GM21576 (cell line): Measurements from ENCODE around the gene TSPAN9.

Source experiments
- ATAC-seq: cut with Tn5 transposase; IDR thresholded peaks from one replicate; pipeline ENCODE4 v1.9.1; 2021; ENCODE audit warnings: mild to moderate bottlenecking, moderate library complexity; ENCODE audit not compliant: unreplicated experiment

TSPAN9 gene

GRCh38 chr12:3137814-3138445 lies 60.8 kb downstream of the TSPAN9 start:
- ATAC-seq = no peak

GRCh38 chr12:3138941-3139511 lies 61.8 kb downstream of the TSPAN9 start:
- no peak for ATAC-seq

GRCh38 chr12:3139760-3140159 lies 62.6 kb downstream of the TSPAN9 start:
- no peak for ATAC-seq

- ATAC-seq = no peak
Measured at GRCh38 chr12:3140284-3140683, 63.1 kb downstream of the TSPAN9 start.

DNA sequence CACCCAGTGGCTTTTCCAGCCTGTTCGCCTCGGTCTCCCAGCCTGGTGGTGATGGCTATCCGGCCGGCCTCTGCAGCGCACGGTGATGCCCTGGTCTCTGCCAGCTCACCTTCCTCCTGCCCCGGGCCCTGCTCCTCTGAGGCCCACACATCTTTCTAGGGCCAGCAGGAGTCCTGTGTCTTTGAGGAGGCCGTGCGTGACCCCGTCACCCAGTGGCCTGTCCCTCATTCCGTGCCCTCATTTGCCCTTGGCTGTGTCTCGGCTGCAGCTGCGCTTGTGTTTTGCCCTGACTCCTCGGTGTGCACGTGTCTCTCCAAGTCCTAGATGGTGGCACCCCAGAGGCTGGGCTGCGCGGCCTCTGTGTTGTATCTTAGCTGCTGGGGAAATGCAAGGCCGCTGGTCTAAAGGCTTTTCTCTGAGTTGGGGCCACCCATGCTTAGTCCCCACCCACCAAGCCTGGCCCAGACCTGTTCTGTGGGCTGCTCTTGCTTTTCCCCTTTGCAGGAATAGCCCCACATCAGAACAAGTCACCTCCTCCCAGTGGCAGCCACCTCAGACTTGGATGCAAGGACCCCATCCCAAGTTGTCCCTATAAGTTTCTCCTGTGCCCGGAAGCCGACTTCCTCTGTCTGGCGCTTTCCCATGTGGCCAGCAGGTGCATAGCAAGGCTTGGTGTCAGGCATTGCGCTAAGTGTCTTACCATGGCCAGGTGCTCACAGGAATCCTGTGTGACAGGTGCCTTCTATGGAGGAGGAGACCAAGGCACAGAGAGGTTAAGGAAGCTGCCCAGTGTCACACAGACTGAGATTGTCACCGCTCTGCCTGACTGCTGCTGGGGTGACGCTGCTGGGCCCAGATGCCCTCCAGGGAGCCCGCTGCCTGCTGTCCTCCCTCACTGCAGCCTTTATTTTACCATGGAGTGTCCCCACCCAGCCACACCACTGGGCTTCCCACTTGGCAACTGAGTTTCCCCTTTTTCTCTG lies 64.5 kb downstream of the TSPAN9 start:
- no peak for ATAC-seq

DNA sequence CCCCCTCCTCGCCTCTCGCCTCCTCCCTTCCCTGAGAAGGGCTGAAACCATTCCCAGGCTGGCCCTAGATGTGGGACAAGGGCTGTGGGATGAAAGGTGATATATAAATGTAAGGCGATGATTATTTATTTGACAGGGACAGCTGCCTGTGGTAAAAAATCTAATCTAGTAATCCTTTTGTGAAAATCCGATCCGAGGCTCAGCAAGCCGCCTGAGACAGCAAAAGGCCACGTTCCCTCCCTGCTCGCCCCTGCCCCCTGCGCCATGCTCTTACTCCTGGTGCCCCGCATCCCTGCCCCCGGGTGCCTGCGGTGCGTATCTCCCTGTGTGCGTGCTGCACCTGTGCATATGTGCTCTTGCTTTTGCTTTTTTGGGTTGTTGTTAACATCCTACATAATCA lies 65.2 kb downstream of the TSPAN9 start:
- no peak for ATAC-seq

GRCh38 chr12:3144495-3144894 lies 67.3 kb downstream of the TSPAN9 start:
- no peak for ATAC-seq

DNA sequence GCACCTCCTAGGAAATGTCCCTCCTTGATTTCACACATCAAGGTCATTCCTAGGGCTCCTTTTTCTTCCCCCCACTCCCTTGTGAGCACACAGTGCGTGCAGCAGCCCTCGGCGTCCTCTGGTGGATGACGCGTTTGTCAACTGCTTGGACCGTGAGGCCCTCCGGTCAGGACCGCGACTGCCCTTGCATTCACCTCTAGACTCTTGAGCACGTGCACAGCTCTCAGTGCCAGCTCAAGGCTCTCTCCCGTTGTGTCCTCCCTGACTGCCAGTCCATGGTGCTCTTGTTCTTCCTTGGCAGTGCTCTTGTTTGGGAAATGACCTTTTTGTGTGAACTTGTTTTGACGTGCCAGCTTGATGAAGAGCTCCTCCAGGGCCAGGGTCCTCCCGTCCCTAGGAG lies 67.9 kb downstream of the TSPAN9 start:
- no peak for ATAC-seq

DNA sequence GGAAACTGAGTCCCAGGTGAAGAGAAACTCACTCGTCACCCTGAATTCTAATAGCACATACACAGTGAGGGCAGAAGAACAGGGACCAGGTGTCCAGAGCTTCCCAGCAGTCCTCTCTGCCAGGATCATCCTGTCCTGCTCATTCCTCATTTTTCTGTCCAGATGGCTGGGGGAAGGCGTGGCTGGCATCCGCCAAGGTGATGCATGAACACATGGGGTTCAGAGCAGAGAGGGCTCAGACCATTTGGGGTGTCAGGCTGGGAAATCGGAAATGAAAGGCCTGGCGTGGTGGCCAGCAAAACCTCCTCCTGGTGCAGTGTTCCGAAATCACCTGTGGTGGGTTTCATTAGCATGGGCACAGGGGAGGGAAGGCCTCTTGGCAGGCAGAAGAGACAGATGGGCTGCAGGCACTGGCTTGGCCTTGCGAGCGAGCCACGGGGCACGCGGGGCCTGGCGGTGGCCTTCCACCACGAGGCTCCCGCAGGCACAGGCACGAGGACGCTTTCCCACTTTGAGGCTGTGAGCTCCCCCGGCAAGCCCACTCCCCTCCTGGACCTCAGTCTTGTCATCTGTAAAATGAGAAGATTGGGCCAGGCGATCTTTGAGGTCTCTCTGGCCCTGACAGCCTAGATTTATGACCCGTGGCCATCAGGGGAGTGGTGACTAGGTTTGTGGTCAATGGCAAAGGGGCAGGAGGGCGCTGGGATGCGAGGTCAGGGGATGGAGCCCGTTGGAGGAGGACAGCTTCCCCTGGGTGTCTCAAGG lies 68.5 kb downstream of the TSPAN9 start:
- no peak for ATAC-seq

DNA sequence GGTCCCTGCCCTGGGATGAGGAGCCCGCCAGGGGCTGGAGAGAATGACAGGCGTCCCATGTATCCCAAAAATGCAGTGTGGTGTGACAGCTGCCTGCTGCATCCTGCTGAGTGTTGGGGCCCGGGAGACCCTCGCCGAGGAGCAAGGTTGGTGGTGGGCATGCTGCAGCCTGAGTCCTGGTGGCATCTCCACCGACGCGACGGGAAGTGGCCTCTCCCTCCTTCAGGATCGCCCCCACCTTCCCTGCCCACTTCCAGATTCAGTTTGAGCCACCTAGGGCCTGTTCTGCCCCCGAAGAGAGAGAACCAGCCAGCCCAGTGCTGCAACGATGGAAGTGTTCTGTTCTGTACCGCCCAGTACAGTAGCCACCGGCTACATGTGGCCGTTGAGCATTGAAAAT lies 70.1 kb downstream of the TSPAN9 start:
- no peak for ATAC-seq

DNA sequence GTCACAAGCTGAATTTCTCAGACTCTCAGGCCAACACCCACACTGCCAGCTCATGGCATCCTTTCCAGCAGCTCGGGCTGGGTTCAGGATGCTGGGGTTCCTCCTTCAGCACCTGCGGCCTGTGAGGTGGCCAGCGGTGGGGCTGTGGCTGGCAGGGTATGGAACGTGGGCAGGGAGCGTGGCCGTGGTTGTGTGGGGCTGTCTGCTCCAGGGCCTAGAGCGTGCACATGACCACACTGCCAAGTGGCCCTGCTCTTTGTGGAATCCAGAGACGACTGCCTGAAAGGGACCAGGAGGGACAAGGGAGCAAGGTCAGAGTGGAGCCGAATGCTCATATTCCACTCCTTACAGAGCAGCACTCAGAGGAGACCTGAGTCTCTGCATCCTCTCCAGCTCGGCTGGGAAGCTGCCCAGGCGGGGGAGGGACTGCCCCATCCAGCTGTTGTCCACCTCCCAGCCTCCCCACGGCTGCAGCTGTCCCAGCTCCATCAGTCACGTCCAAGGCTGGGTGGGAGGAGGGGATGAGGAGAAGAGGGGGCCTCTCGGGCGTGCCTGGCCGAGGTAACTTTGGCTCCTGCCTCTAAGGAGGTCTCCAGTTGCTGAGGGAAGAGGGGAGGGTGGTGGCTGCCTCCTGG lies 71.3 kb downstream of the TSPAN9 start:
- no peak for ATAC-seq

- no peak for ATAC-seq
Measured at GRCh38 chr12:3149515-3150307, 72.5 kb downstream of the TSPAN9 start.

DNA sequence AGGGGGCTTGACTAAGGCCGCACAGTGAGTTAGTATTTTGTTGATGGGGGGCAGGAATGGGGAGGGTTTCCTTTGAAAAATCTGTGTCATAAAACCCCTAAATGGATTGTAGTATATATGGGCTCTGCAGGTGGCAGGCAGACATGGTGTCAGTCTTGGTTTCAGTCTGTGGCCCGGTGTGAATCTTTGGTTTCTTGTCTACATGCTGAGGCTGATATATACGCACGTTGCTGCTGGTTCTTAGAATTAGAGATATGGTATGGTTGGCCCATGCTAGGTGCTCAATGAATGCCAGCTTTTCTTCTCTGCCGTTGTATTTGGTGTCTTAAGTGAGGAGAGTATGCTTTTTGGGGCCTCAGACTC lies 73.1 kb downstream of the TSPAN9 start:
- no peak for ATAC-seq

DNA sequence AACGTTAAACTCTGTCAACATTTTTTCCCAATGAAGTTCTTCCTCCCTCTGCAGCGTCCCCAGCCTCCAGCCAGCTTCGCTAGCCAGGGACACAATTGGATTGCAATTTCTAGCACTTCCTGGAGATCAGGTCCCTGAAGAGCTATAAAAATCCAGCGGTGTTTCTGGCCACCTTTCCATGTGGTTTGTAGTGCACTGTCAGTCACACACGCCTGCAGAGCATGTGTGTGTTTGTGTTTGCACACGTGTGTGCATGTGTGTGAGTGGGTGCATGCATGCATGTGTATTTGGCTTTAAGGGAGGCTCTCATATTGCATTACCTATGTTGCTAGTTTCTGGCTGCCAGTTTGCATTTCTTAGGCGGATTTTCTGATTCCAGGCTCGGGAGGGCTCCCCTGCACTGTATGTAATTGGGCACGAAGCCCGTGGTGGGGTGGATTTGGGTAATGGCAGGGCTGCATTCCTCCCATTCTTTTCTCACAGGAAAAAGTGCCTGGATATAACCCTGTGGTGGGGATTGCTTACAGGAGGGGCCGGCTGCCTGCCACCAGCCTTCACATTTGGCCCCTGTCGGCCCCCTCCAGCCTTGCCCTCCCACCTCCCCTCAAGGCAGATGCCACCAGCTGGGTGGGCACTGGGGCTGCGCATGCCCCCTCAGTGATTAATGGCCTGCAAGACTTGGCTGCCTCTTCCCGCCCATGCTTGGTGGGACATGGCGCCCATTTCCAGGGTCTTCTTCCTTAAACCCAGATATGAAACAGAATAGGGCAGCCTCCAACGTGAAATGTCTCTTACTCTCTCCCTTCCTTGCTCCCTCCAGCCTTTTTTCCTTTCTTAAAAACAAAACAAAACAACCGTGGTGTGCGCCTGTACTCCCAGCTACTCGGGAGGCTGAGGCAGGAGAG lies 74.0 kb downstream of the TSPAN9 start:
- ATAC-seq = no peak

- ATAC-seq = no peak
Measured at GRCh38 chr12:3152011-3152511, 74.9 kb downstream of the TSPAN9 start.

GRCh38 chr12:3152892-3153291 lies 75.7 kb downstream of the TSPAN9 start:
- no peak for ATAC-seq

DNA sequence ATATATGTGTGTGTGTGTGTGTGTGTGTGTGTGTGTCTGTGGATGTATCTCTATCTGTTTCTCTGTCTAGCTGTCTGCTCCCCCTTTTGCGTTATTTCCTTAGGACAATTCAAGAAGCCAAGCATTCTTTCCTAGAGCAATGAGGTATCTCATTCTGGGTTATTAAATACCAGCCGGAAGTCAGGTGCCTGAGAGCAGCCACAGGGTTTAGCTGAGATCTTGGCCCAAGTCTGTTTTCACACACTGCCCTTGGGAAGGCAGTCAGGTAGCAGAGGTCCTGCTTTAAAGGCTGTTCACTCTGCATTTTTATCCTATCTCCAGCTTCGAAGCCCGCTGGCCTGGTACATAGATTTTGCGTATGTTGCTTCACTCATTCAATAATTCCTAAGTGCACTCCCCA lies 76.8 kb downstream of the TSPAN9 start:
- no peak for ATAC-seq

- ATAC-seq = no peak
Measured at GRCh38 chr12:3155702-3156370, 78.7 kb downstream of the TSPAN9 start.
